WTC11 (cell line): ENCODE results near the gene BTF3. TPM values are rescaled to one million over a fixed set of nuclear protein-coding genes. Genes with fewer than 3 reads are reported as not detected.

Experiments used
- ATAC-seq: fragments of 200-7000 bp; cut with Tn5 transposase; 2 replicates; pipeline ENCODE4 v1.10.0; 2021; ENCODE audit warnings: mild to moderate bottlenecking, moderate library complexity
- CTCF ChIA-PET: fragments of 300-600 bp; sonication (Branson Sonifier 250); formaldehyde crosslinking; loops from one replicate; lab custom pipeline; 2021; ENCODE audit warnings: antibody characterized with exemption; lab: Charles Lee
- POLR2A ChIA-PET: fragments of 350-600 bp; sonication (Branson Sonifier 250); formaldehyde crosslinking; loops from one replicate; lab custom pipeline; 2021; ENCODE audit warnings: antibody characterized with exemption; lab: Charles Lee
- DNase-seq: peaks from one replicate; pipeline ENCODE4 v3.0.0; 2021; ENCODE audit warnings: low spot score
- H3K27ac Mint-ChIP-seq: 2 replicates; pipeline ENCODE4 v1.8.0; 2021; ENCODE audit warnings: mixed read lengths
- H3K27me3 Mint-ChIP-seq: 2 replicates; pipeline ENCODE4 v1.8.0; 2021; ENCODE audit warnings: low read depth, mild to moderate bottlenecking, moderate library complexity, mixed read lengths
- H3K36me3 Mint-ChIP-seq: 2 replicates; pipeline ENCODE4 v1.8.0; 2021; ENCODE audit warnings: mixed read lengths
- H3K4me1 Mint-ChIP-seq: 2 replicates; pipeline ENCODE4 v1.8.0; 2022; ENCODE audit warnings: mixed read lengths
- H3K4me3 Mint-ChIP-seq: 2 replicates; pipeline ENCODE4 v1.8.0; 2021; ENCODE audit warnings: mild to moderate bottlenecking, moderate library complexity, mixed read lengths
- H3K9me3 Mint-ChIP-seq: 2 replicates; pipeline ENCODE4 v1.8.0; 2021; ENCODE audit warnings: mixed read lengths
- AFF4 ChIP-seq: sonication (generic); formaldehyde crosslinking; IDR thresholded peaks from 2 replicates; pipeline ENCODE4 v1.8.1; 2023; ENCODE audit warnings: mild to moderate bottlenecking, missing genetic modification reagents, borderline replicate concordance
- ARID4B ChIP-seq: sonication (generic); formaldehyde crosslinking; IDR thresholded peaks from 2 replicates; pipeline ENCODE4 v1.8.0; 2023; ENCODE audit warnings: missing genetic modification reagents, mild to moderate bottlenecking, borderline replicate concordance
- ATF3 ChIP-seq: sonication (generic); formaldehyde crosslinking; conservative IDR thresholded peaks from 2 replicates; pipeline ENCODE4 v1.8.1; 2022; ENCODE audit warnings: mild to moderate bottlenecking, missing genetic modification reagents
- E2F4 ChIP-seq: sonication (generic); formaldehyde crosslinking; IDR thresholded peaks from 2 replicates; pipeline ENCODE4 v1.8.1; 2022; ENCODE audit warnings: low read depth, mild to moderate bottlenecking, moderate library complexity, missing genetic modification reagents, borderline replicate concordance
- E2F5 ChIP-seq: sonication (generic); formaldehyde crosslinking; IDR thresholded peaks from 2 replicates; pipeline ENCODE4 v1.8.1; 2022; ENCODE audit warnings: mild to moderate bottlenecking, moderate library complexity, missing genetic modification reagents
- EMX1 ChIP-seq: fragments of 250-450 bp; sonication (Bioruptor Pico); IDR thresholded peaks from 2 replicates; pipeline ENCODE4 v1.8.0; 2021; ENCODE audit warnings: mild to moderate bottlenecking
- ERG ChIP-seq: fragments of 250-450 bp; sonication (Bioruptor Pico); IDR thresholded peaks from 2 replicates; pipeline ENCODE4 v1.8.0; 2021; ENCODE audit warnings: mild to moderate bottlenecking
- JAZF1 ChIP-seq: fragments of 250-450 bp; sonication (Bioruptor Pico); IDR thresholded peaks from 2 replicates; pipeline ENCODE4 v1.9.0; 2021; ENCODE audit warnings: moderate library complexity, mild to moderate bottlenecking, inconsistent platforms
- NFATC4 ChIP-seq: fragments of 250-450 bp; sonication (Bioruptor Pico); IDR thresholded peaks from 2 replicates; pipeline ENCODE4 v1.9.0; 2021; ENCODE audit warnings: mild to moderate bottlenecking
- NFE2L1 ChIP-seq: sonication (generic); formaldehyde crosslinking; IDR thresholded peaks from 2 replicates; pipeline ENCODE4 v1.8.1; 2023; ENCODE audit warnings: missing genetic modification reagents
- NR1H2 ChIP-seq: sonication (generic); formaldehyde crosslinking; IDR thresholded peaks from 2 replicates; pipeline ENCODE4 v1.9.0; 2021; ENCODE audit warnings: mild to moderate bottlenecking, moderate library complexity, missing genetic modification reagents
- SOX15 ChIP-seq: fragments of 250-450 bp; sonication (Bioruptor Pico); IDR thresholded peaks from 2 replicates; pipeline ENCODE4 v1.9.0; 2021; ENCODE audit warnings: mild to moderate bottlenecking
- TEAD4 ChIP-seq: sonication (generic); formaldehyde crosslinking; IDR thresholded peaks from 2 replicates; pipeline ENCODE4 v1.8.0; 2022; ENCODE audit warnings: mild to moderate bottlenecking, missing genetic modification reagents
- ZNF121 ChIP-seq: sonication (generic); formaldehyde crosslinking; IDR thresholded peaks from 2 replicates; pipeline ENCODE4 v1.8.0; 2023; ENCODE audit warnings: missing genetic modification reagents
- ZNF138 ChIP-seq: sonication (generic); formaldehyde crosslinking; conservative IDR thresholded peaks from 2 replicates; pipeline ENCODE4 v1.8.1; 2022; ENCODE audit warnings: mild to moderate bottlenecking, moderate library complexity, missing genetic modification reagents
- ZNF232 ChIP-seq: sonication (generic); formaldehyde crosslinking; IDR thresholded peaks from 2 replicates; pipeline ENCODE4 v1.8.0; 2022; ENCODE audit warnings: mild to moderate bottlenecking, missing genetic modification reagents
- ZNF263 ChIP-seq: sonication (generic); formaldehyde crosslinking; IDR thresholded peaks from 2 replicates; pipeline ENCODE4 v1.8.1; 2022; ENCODE audit warnings: low read depth, mild to moderate bottlenecking, moderate library complexity, missing genetic modification reagents
- total RNA-seq: library from RNA; stranded (reverse); gene quantifications from 3 replicates; pipeline ENCODE4 v1.2.3, GENCODE V29; 2021

BTF3 gene
- total RNA-seq, 1 experiment from 2014 or later: 736 TPM

- Mint-ChIP-seq H3K36me3 (no peaks in the 10 kb centered on the region), H3K4me1 (peaks cover 61% of the 10 kb centered on the region), H3K27me3 (no peaks in the 10 kb centered on the region; the same call in 1 of the 2 replicates), H3K27ac (no peak overlapping the region), H3K9me3 (no peaks in the 10 kb centered on the region), H3K4me3 (no peak overlapping the region)
- ATAC-seq: no peak
- ChIA-PET POLR2A (no interaction called here), CTCF (no interaction called here)
- no peak for DNase-seq
- TF ChIP-seq E2F4 (no peak), AFF4 (no peak), TEAD4 (no peak), SOX15 (CRISPR knock-in tag) (no peak), ARID4B (CRISPR knock-in tag) (no peak), NFATC4 (CRISPR knock-in tag) (no peak), EMX1 (CRISPR knock-in tag) (no peak), JAZF1 (CRISPR knock-in tag) (no peak)
Measured at GRCh38 chr5:73490088-73490487, 8.2 kb upstream of the BTF3 start.

GRCh38 chr5:73491155-73491554 lies 7.1 kb upstream of the BTF3 start:
- Mint-ChIP-seq H3K4me3 (no peak overlapping the region), H3K27ac (no peak overlapping the region), H3K4me1 (peaks cover 58% of the 10 kb centered on the region), H3K9me3 (no peaks in the 10 kb centered on the region), H3K27me3 (no peaks in the 10 kb centered on the region; the same call in 1 of the 2 replicates), H3K36me3 (no peaks in the 10 kb centered on the region)
- POLR2A ChIA-PET: no interaction called here
- ATAC-seq: no peak
- CTCF ChIA-PET: no interaction called here
- DNase-seq: no peak
- TF ChIP-seq NFE2L1 (CRISPR knock-in tag): no peak
- no peak for TF ChIP-seq ATF3 (CRISPR knock-in tag)
- TF ChIP-seq ZNF232: no peak
- TF ChIP-seq NR1H2 (CRISPR knock-in tag): no peak
- TF ChIP-seq JAZF1 (CRISPR knock-in tag): no peak
- TF ChIP-seq ZNF138 (CRISPR knock-in tag): no peak
- TF ChIP-seq ZNF121 (CRISPR knock-in tag): no peak
- TF ChIP-seq SOX15 (CRISPR knock-in tag): no peak
- TF ChIP-seq ZNF263: no peak
- no peak for TF ChIP-seq E2F5 (CRISPR knock-in tag)
- no peak for TF ChIP-seq AFF4
- no peak for TF ChIP-seq ERG (CRISPR knock-in tag)
